SH-SY5Y (cell line): Measurements from ENCODE around the gene WNT3A.
A peak's percentile ranks its signal among the peaks of the same experiment; 100 is the strongest.

Source experiments
- GATA2 ChIP-seq: IDR thresholded peaks from 2 replicates; pipeline ENCODE4 v1.6.1; 2011; ENCODE audit warnings: mild to moderate bottlenecking, low read depth, low read length
- GATA3 ChIP-seq: IDR thresholded peaks from 2 replicates; pipeline ENCODE4 v1.6.1; 2011; ENCODE audit warnings: low read depth, mild to moderate bottlenecking, low read length, moderate library complexity

The WNT3A gene

GRCh38 chr1:228077565-228078330 lies 71.0 kb downstream of the WNT3A start:
- no peak for TF ChIP-seq GATA2

DNA sequence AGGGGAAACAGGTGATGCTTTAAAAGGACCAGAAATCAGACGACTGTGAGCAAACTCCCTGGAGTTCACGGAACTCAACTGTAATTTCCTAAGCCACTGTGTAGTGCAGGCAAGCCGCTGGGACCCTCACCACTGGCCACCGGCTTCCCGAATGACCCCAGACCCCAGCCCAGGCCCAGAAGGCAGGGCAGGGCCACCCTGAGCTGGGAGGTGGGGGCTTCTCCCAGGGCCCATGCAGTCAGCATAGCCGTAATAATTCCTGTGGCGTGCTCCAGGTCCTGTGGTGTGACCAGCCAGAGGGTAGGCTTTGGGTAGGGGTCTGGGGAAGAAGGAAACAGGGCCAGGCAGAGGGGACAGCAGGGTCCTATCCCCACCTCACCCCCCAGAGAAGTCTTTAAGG lies 72.2 kb downstream of the WNT3A start:
- no peak for TF ChIP-seq GATA2
- no peak for TF ChIP-seq GATA3

GRCh38 chr1:228079601-228080263 lies 72.9 kb downstream of the WNT3A start:
- TF ChIP-seq GATA3 = no peak
- no peak for TF ChIP-seq GATA2

- no peak for TF ChIP-seq GATA2
- TF ChIP-seq GATA3 = no peak
Observed at GRCh38 chr1:228081144-228081543, 74.3 kb downstream of the WNT3A start.

GRCh38 chr1:228081578-228082213 lies 74.9 kb downstream of the WNT3A start:
- TF ChIP-seq GATA2 = no peak
- TF ChIP-seq GATA3 = no peak

- TF ChIP-seq GATA2 (peak; percentile 47; the same call in 1 of the 2 replicates), GATA3 (no peak)
Observed at GRCh38 chr1:228082214-228082917, 75.6 kb downstream of the WNT3A start, which contains the start of gene ARF1. Gene ARF1, plus strand, starts transcription at chr1:228082708. Its CDS starts 14,407 bp downstream, at chr1:228097115.

DNA sequence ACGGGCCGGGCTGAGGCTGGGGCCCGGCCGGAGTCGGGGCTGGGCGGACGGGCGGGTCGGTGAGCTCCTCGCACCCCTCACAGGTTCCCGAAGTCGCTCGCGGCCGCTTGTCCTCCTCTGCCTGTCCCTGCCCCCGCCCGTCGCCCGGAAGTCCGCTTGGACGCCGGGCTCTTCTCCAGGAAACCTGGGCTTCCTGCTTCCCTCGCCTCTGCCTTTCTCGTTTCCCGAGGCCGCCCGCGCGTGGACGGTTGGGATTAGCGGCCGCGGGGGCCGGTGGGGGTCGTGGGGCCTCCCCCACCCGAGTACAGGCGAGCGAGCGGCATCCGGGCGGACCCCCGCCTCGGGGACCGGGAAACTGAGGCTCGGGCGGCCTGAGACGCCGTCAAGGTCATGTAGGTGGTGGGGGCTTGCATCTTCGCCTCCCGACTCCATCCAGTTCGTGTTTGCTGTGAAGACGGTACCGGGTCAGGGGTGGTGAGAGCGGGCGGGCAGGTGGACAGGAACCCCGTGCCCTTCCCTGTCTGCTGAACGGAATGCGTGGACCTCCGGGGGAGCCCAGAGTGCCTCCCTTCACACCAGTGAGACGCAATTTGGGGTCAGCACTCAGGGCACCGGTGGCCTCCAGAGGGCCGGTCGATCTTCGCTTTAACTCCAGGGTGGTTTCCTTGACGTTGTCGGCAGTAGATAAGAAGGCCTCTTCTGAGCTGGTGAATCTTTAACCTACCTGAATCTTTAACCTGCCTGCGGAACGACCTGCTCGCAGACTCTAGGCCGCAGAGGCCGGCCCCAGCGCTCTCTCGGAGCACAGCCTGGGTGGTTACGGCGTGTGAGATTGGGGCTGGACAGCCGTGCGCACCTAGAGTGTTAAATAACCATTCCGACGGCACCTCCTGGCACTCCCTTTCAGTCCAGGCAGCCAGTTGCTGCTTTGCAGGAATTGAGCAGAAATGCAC lies 76.4 kb downstream of the WNT3A start:
- TF ChIP-seq GATA2 = no peak
- no peak for TF ChIP-seq GATA3

- TF ChIP-seq GATA3 (no peak), GATA2 (no peak)
Observed at GRCh38 chr1:228083871-228084278, 77.1 kb downstream of the WNT3A start.

- TF ChIP-seq GATA3 = no peak
- TF ChIP-seq GATA2 = no peak
Observed at GRCh38 chr1:228084325-228084724, 77.5 kb downstream of the WNT3A start.

DNA sequence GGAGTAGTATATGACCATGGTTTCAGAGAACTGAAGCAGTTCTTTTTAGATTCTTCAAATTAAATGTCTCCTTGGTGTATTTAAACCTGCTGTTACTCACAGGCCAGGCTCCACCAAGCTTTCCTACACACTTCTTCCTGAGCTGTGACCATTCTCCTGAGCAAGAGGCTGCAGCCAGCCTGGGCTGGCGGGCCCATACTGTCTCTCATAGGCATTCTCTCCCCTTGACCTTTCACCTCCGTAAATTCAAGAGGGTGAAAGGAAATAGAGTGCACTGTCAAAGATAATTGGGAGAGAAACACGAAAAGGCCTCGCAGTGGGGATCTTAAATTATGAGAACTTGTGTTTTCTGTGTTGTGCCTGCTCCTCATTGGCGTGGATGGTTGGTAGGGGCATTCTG lies 78.0 kb downstream of the WNT3A start:
- no peak for TF ChIP-seq GATA2
- TF ChIP-seq GATA3 = no peak

DNA sequence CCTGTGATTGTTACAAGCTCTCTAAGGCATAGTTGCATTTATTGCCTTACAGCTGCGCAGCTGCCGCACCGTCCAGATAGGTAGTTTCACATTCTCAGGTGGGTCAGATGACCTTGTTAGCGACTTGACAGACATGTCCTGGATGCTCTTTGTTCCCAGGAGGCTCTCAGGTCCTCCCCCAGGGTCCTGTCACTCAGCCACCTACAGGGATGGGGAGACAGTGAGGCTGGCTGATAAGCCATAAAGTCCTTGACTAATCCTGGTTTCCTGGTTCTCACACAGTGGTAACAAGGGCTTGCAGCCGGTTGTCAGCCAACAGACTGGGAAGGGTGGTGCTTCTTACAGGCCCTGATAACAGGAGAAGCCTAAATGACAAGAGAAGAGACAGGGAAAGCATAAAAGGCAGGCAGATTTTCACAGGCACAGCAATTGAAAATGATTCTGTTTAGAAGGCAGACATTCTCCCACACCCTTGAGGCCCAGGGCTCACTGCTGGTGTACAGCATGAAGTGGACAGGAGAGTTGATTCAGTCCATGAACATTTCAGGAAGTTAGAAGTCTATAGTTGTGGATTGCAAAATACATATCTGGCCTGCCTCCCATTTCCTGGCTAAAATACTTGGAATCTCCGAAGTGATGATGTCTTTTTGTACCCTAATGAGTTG lies 78.6 kb downstream of the WNT3A start:
- TF ChIP-seq GATA3 = no peak
- no peak for TF ChIP-seq GATA2

DNA sequence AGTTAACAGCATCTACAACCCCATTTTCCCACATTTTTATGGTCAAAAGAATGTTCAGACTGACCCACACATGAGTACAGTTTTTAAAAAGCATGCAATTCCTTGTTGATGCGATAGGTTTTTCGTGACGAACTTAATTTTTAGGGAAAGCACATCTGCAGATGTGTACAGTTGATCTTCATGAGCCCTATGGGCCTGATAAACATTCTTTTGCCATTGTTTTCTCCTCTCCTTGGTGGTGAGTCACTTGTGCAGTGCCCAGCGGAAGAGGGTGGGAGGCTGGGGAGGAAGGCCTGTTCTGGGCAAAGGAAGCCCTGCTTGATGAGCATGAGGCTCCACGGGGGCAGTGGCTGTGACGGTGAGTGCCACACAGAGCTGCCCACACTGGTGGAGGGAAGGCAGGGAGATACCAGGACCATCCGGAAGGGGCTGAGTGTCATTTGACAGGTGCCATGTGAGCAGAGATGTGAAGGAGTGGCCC lies 81.0 kb downstream of the WNT3A start:
- no peak for TF ChIP-seq GATA2
- TF ChIP-seq GATA3 = no peak
